Activated gamma-delta T cell treated with anti-CD3 and anti-CD28 coated beads, Interleukin-2, amount 50 U/mL, for 16 hours (primary cell): Measurements from ENCODE around the gene GCDH.
A peak's percentile ranks its signal among the peaks of the same experiment; 100 is the strongest.
"Not testable (repeated sequence)": the region's sequence is repeated elsewhere in the genome, so short reads cannot be mapped to it uniquely, and the experiment has no call there.

Experiments used
- DNase-seq: peaks from one replicate; pipeline ENCODE4 v3.0.0-alpha.2; 2020; ENCODE audit warnings: low read depth

GCDH gene

GRCh38 chr19:12872941-12873890 is 17.7 kb upstream of the GCDH start:
- DNase-seq: peak; percentile 39

DNA sequence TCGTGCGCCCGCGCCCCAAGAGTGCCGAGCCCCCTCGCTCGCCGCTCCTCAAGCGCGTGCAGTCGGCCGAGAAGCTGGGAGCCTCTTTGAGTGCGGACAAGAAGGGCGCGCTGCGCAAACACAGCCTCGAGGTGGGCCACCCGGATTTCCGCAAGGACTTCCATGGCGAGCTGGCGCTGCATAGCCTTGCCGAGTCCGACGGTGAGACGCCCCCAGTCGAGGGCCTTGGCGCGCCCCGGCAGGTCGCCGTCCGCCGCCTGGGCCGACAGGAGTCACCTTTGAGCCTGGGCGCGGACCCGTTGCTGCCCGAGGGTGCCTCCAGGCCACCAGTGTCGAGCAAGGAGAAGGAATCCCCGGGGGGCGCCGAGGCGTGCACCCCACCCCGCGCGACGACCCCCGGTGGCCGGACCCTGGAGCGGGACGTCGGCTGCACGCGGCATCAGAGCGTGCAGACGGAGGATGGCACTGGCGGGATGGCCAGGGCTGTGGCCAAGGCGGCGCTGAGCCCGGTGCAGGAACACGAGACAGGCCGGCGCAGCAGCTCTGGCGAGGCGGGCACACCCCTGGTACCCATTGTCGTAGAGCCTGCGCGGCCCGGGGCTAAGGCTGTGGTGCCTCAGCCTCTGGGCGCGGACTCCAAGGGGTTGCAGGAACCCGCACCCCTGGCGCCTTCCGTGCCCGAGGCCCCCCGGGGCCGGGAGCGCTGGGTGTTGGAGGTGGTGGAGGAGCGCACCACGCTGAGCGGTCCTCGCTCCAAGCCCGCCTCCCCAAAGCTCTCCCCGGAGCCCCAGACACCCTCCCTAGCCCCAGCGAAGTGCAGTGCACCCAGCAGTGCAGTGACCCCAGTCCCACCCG is 16.8 kb upstream of the GCDH start:
- DNase-seq: no peak

DNA sequence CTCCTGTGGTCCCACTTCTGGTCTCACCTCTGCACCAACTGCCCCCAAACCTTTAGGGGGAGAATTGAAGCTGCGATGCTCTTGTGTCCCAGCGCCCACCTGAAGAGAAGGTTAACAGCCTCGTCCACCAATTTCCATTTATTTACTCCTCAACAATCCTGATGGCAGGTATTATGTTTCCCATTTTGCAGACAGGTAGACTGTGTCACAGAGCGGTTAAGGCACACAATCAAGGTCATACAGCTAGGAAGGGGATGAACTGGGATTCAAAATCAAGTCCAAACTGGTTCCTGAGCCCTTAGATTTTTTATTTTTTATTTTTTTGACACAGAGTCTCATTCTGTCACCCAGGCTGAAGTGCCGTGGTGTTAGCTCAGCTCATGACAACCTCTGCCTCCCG is 15.9 kb upstream of the GCDH start:
- DNase-seq: no peak

DNA sequence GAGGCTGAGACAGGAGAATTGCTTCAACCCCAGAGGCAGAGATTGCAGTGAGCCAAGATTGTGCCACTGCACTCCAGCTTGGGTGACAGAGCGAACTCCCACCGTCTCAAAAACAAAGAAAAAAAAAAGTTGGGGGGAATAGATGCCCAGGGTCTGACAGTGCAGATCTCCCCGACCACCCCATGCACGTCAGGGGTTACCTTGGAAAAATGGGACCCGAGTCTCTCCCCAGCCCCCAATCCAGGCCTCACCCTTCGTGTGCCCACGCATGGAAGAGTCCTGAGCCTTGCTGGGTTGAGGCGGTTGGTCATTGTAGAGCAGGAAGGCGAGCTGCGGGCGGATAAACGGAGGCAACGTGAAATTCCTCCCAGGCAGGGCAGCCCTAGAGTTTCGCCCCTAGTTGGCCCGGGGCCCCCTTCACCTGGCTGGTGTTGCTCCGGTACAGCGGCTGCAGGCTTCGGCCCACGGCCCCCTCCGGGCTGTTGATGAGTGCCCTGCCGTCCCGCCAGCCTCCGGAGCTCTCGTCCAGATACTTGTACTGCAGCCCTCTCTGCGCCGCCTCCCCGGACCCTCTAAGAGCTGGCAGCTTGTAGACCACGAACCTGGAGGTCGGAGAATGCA is 10.3 kb upstream of the GCDH start:
- DNase-seq: no peak

GRCh38 chr19:12881172-12881808 is 9.7 kb upstream of the GCDH start, which contains the start of gene DNASE2:
Gene DNASE2 (minus strand): TSS chr19:12881449. CDS start chr19:12881375, 74 bp downstream.
- DNase-seq: peak; percentile 72

- no peak for DNase-seq
Observed at GRCh38 chr19:12882589-12882988, 8.4 kb upstream of the GCDH start.

GRCh38 chr19:12884202-12884601 is 6.8 kb upstream of the GCDH start:
- no peak for DNase-seq

DNA sequence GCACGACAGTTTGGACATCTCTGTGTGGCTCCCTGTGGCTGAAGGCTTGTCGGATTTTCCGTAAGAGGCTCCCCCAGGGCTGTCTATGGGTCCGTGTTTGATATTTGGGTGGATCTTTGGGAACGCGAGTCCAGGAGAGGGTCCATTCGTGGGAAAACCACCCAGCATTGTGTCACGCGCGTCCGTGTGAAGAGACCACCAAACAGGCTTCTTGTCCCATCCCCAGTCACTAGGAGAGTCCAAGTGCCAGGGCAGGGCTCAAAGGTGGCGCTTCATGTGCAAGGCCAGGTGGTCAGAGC is 6.4 kb upstream of the GCDH start:
- DNase-seq: no peak

DNA sequence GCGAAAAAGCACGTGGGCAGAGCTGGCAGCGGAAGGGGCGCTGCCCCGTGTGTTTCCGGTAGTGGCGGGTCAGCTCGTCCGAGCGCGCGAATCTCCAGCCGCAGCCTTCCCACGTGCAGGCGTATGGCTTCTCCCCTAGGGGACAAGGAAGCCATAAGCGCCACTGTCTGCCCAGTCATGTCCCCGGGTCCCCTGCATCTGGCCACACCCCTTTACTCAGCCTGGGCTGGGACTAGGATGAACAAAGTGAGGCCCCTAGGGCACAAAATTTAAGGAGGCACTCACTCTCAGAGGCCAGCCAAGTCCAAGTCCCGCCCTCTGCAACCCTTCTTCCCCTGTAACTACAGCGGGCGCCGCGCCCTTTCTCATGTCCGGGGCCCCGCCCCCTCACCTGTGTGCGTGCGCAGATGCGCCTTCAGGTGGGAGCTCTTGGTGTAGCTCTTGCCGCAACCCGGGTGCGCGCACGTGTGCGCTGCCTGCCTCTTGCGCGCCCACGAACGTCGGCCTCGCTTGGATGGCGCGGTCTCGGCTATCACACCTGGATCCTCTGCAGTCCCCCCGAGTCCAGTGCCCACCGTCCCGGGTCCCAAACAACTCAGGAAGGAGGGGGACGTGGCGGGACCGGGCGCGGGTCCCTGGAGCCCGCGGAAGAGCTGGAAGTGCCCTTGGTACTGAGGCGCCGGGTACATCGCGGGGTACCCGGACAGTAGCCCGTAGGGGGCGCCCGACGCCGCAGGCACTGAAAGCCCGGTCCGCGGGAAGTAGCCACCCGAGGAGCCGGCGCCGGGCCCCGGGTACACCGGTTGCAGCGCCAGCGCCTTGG is 5.8 kb upstream of the GCDH start:
- peak; percentile 74 for DNase-seq

GRCh38 chr19:12885749-12886650 is 5.0 kb upstream of the GCDH start:
- no peak for DNase-seq

DNA sequence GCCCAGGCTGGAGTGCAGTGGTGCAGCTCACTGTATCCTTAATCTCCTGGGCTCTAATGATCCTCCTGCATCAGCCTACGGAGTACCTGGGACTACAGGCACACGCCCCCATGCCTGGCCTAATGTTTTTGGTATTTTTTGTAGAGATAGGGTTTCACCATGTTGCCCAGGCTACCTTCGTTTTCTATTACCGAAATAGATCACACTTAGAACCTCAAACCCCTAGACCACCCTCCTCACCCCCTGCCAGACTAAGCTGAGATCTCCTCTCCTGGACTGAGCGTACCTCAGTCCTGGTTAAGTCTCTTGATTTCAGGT is 4.3 kb upstream of the GCDH start:
- DNase-seq: no peak

- DNase-seq: no peak
Observed at GRCh38 chr19:12886969-12887747, 3.8 kb upstream of the GCDH start, which contains the start of gene KLF1. Gene KLF1 (minus strand): TSS chr19:12887201. CDS start chr19:12887140, 61 bp downstream.

GRCh38 chr19:12888006-12888603 is 2.9 kb upstream of the GCDH start:
- no peak for DNase-seq

GRCh38 chr19:12890299-12890786 is 617 bp upstream of the GCDH start:
- not testable (repeated sequence) for DNase-seq

DNA sequence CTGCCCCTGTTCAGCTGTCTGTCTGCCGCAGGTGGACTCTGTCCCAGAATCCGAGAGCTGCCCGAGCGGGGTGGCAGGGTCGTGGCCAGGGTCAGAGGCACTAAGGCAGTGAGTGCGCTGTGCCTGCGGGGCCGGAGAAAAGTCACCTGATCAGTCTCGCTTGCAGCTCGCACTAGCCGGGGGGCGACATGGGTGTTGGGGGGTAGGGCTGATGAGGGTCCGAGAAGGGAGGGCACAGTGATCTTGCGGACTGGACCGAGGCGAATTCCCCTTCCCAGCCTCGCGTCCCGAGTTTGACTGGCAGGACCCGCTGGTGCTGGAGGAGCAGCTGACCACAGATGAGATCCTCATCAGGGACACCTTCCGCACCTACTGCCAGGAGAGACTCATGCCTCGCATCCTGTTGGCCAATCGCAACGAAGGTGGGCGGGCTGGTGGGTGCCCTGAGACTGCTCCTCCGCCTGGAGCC is 627 bp downstream of the GCDH start:
- DNase-seq: no peak

GRCh38 chr19:12893582-12893981 is 2.6 kb downstream of the GCDH start:
- no peak for DNase-seq

DNA sequence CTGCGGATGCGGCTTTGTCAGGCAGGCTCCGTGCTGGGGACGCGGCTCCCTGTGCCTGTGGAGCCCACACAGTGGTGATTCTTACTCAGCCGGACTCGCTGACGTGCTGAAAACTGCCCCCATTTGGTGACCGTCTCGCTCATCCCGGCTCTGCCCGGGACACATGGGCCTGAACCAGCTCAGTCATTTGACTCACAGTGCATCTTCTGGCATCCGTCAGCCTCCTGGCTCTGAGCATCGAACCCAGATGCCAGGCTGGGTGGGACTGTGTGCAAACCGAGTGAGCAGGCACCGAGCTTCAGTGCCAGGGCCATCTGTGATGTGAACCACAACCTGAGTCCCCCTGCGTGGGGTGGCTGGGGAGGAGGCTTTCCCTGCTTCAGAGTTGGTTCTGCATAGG is 5.5 kb downstream of the GCDH start:
- DNase-seq: no peak

- DNase-seq: no peak
Observed at GRCh38 chr19:12899891-12900518, 9.0 kb downstream of the GCDH start.
